Effector memory CD4-positive, alpha-beta T cell (primary cell): ENCODE results near the gene VRK2.
"Not testable (repeated sequence)": the region's sequence is repeated elsewhere in the genome, so short reads cannot be mapped to it uniquely, and the experiment has no call there.

Experiments used
- DNase-seq, 3 donors: peaks; one replicate each; pipeline ENCODE4 v3.0.0-alpha.2; 2020
- H3K27ac ChIP-seq: 2 replicates; pipeline ENCODE4 v1.7.0; 2013; ENCODE audit warnings: mild to moderate bottlenecking, low read length, moderate library complexity; ENCODE audit not compliant: insufficient read depth, poor library complexity, severe bottlenecking
- H3K27me3 ChIP-seq: replicated peaks from 2 replicates; pipeline ENCODE4 v1.7.0; 2013; ENCODE audit warnings: mild to moderate bottlenecking, low read length; ENCODE audit not compliant: insufficient read depth, control insufficient read depth, poor library complexity, severe bottlenecking
- H3K36me3 ChIP-seq: 2 replicates; pipeline ENCODE4 v1.7.0; 2013; ENCODE audit warnings: mild to moderate bottlenecking, low read length, moderate library complexity; ENCODE audit not compliant: control insufficient read depth, insufficient read depth
- H3K4me1 ChIP-seq: 2 replicates; pipeline ENCODE4 v1.7.0; 2013; ENCODE audit warnings: low read length, mild to moderate bottlenecking; ENCODE audit not compliant: control insufficient read depth, insufficient read depth, poor library complexity, severe bottlenecking
- H3K4me3 ChIP-seq: 2 replicates; pipeline ENCODE4 v1.7.0; 2013; ENCODE audit warnings: low read length, low read depth, mild to moderate bottlenecking; ENCODE audit not compliant: insufficient read depth, poor library complexity, severe bottlenecking
- H3K9me3 ChIP-seq: 2 replicates; pipeline ENCODE4 v1.7.0; 2013; ENCODE audit warnings: mild to moderate bottlenecking, low read length, moderate library complexity; ENCODE audit not compliant: control insufficient read depth

Gene VRK2

GRCh38 chr2:58180175-58180574, 133.6 kb downstream of the VRK2 start:
- not testable (repeated sequence) for H3K4me3 ChIP-seq, H3K36me3 ChIP-seq, H3K9me3 ChIP-seq, H3K27ac ChIP-seq, DNase-seq, H3K4me1 ChIP-seq, H3K27me3 ChIP-seq

- Histone ChIP-seq H3K36me3 (no peaks in the 10 kb centered on the region), H3K4me1 (no peaks in the 10 kb centered on the region), H3K27ac (no peak overlapping the region), H3K27me3 (no peaks in the 10 kb centered on the region), H3K9me3 (no peaks in the 10 kb centered on the region), H3K4me3 (no peak overlapping the region)
- DNase-seq = no peak
Measured at GRCh38 chr2:58180635-58181034, 134.0 kb downstream of the VRK2 start.

- no peaks in the 10 kb centered on the region for H3K27me3 ChIP-seq
- H3K27ac ChIP-seq = no peak overlapping the region
- H3K9me3 ChIP-seq = no peaks in the 10 kb centered on the region
- H3K4me1 ChIP-seq = no peaks in the 10 kb centered on the region
- H3K4me3 ChIP-seq = no peak overlapping the region
- H3K36me3 ChIP-seq = no peaks in the 10 kb centered on the region
- DNase-seq = no peak
Measured at GRCh38 chr2:58182527-58182926, 135.9 kb downstream of the VRK2 start.

DNA sequence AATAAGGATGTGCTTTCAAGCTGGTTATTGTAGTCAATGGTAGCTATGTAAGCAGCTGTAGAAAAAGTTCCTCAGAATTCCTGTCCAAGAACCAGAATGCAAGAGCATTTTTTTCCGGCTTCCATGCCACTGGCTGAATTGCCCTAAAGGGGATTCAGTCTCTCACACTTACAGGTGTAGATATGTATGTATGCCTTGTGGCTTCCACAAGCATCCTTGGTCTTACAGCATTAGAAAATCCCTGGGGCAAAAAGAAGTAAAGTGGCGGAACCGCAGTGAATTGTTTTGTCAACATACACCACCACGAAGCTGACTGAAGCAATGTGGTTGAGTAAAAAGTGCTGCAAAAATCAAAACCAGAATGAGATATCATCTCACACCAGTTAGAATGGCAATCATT, 139.9 kb downstream of the VRK2 start:
- Histone ChIP-seq H3K9me3 (no peaks in the 10 kb centered on the region), H3K4me3 (no peak overlapping the region), H3K4me1 (no peaks in the 10 kb centered on the region), H3K27ac (no peak overlapping the region), H3K36me3 (no peaks in the 10 kb centered on the region), H3K27me3 (no peaks in the 10 kb centered on the region)
- DNase-seq = no peak

DNA sequence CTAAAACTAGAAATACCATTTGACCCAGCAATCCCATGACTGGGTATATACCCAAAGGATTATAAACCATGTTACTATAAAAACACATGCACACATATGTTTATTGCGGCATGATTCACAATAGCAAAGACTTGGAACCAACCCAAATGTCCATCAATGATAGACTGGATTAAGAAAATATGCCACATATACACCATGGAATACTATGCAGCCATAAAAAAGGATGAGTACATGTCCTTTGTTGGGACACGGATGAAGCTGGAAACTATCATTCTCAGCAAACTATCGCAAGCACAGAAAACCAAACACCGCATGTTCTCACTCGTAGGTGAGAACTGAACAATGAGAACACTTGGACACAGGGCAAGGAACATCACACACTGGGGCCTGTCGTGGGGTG, 140.4 kb downstream of the VRK2 start:
- H3K4me1 ChIP-seq, H3K27me3 ChIP-seq, H3K36me3 ChIP-seq, H3K27ac ChIP-seq, H3K4me3 ChIP-seq, H3K9me3 ChIP-seq, DNase-seq: not testable (repeated sequence)

DNA sequence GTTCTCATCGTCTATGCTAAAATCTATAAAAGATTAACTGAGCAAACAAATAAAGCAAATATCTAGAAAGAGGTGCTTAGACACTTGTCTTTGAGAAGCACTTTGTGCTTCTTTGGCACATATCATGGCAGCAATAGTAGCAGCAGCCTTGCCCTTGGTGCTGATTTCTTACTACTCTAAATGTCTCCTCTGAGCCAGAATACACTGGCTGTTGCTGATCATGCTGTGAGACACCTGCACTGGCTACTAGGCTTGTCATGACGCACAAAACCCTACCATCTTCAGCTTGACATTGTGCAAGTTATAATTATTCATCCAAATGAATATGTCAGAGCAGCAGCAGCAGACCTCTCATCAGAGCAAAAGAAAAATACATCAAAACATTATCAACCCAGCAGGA, 147.9 kb downstream of the VRK2 start:
- Histone ChIP-seq H3K9me3 (no peaks in the 10 kb centered on the region), H3K4me3 (no peak overlapping the region), H3K27ac (no peak overlapping the region), H3K27me3 (no peaks in the 10 kb centered on the region), H3K36me3 (no peaks in the 10 kb centered on the region), H3K4me1 (no peaks in the 10 kb centered on the region)
- no peak for DNase-seq

- H3K4me1 ChIP-seq = no peaks in the 10 kb centered on the region
- H3K36me3 ChIP-seq = no peaks in the 10 kb centered on the region
- no peak overlapping the region for H3K4me3 ChIP-seq
- H3K27ac ChIP-seq = no peak overlapping the region
- no peak for DNase-seq
- no peaks in the 10 kb centered on the region for H3K27me3 ChIP-seq
- no peaks in the 10 kb centered on the region for H3K9me3 ChIP-seq
Measured at GRCh38 chr2:58195662-58196061, 149.1 kb downstream of the VRK2 start.

DNA sequence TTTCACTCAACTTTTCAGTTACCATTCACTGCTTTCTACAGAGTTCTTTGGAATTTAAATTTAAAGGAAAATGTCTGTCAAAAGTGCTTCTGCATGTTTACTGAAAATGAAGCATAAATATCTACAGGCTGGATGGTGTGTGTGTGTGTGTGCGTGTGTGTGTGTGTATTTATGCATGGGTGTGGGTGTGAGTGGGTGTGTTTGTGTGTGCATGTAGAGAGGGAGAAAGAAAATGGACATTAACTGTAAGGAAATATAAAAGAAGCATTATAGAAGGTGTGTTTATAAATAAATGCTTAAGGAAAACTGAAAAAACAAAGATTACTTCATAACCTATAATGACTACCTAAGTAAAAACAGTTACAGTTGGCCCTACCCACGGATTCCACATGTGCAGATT, 151.3 kb downstream of the VRK2 start:
- no peak overlapping the region for H3K27ac ChIP-seq
- H3K36me3 ChIP-seq = no peaks in the 10 kb centered on the region
- H3K4me1 ChIP-seq = no peaks in the 10 kb centered on the region
- no peaks in the 10 kb centered on the region for H3K9me3 ChIP-seq
- no peak for DNase-seq
- H3K4me3 ChIP-seq = no peak overlapping the region
- no peaks in the 10 kb centered on the region for H3K27me3 ChIP-seq

DNA sequence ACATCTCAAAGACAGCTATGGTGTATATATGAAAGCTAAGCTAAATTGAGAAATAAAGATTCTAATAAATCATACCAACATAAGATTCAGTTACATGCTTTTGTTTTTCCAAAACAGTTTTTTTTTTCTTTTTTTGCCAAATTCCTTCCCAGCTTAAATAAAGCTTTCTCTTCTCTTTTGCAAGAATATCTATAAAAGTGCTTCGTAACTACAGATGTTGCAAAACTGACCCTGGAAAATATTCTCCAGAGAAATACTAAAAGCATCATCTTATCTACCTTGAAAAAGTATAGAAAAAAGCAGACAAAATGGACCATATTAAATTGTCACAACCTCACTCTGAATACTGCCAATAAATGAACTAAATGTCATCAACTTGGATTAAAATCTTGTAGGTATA, 155.8 kb downstream of the VRK2 start:
- no peaks in the 10 kb centered on the region for H3K9me3 ChIP-seq
- no peak for DNase-seq
- H3K27me3 ChIP-seq = no peaks in the 10 kb centered on the region
- H3K27ac ChIP-seq = no peak overlapping the region
- H3K36me3 ChIP-seq = no peaks in the 10 kb centered on the region
- H3K4me3 ChIP-seq = no peak overlapping the region
- H3K4me1 ChIP-seq = no peaks in the 10 kb centered on the region

GRCh38 chr2:58203018-58203417, 156.4 kb downstream of the VRK2 start:
- Histone ChIP-seq H3K36me3 (no peaks in the 10 kb centered on the region), H3K27me3 (no peaks in the 10 kb centered on the region), H3K4me3 (no peak overlapping the region), H3K4me1 (no peaks in the 10 kb centered on the region), H3K9me3 (no peaks in the 10 kb centered on the region), H3K27ac (no peak overlapping the region)
- DNase-seq = no peak
